Transverse colon (tissue), 4 donors: ENCODE measurements around the gene APLP2. TPM values are rescaled to one million over a fixed set of nuclear protein-coding genes. Genes with fewer than 3 reads are reported as not detected.
A peak's percentile ranks its signal among the peaks of the same experiment; 100 is the strongest.
"Not testable (repeated sequence)": the region's sequence is repeated elsewhere in the genome, so short reads cannot be mapped to it uniquely, and the experiment has no call there.

Experiments
- DNase-seq: peaks from one replicate; pipeline ENCODE4 v3.0.0-alpha.2; 2019
- H3K27ac ChIP-seq, 4 donors: fragments of 200-600 bp; sonication (generic); 2 replicates each; pipeline ENCODE4 v1.5.1; 2016 to 2018; ENCODE audit warnings: inconsistent platforms in 4 of 4
- H3K27me3 ChIP-seq: fragments of 200-600 bp; sonication (generic); 2 replicates; pipeline ENCODE4 v1.5.1; 2017; ENCODE audit warnings: inconsistent platforms
- H3K36me3 ChIP-seq, 4 donors: fragments of 200-600 bp; sonication (generic); 2 replicates each; pipeline ENCODE4 v1.5.1; 2017 to 2019; ENCODE audit warnings: inconsistent platforms in 4 of 4
- H3K4me1 ChIP-seq, 4 donors: fragments of 200-600 bp; sonication (generic); 2 replicates each; pipeline ENCODE4 v1.5.1; 2017 to 2020; ENCODE audit warnings: inconsistent platforms in 4 of 4
- H3K4me3 ChIP-seq, 4 donors: fragments of 200-600 bp; sonication (generic); 1 replicate in 1 of 4; 2 replicates in 3 of 4; pipeline versions ENCODE4 v1.5.1 to v1.6.1; 2017 to 2019; ENCODE audit warnings: inconsistent platforms in 4 of 4
- H3K9me3 ChIP-seq, 2 donors: fragments of 200-600 bp; sonication (generic); 2 replicates each; pipeline ENCODE4 v1.5.1; 2017 to 2019; ENCODE audit warnings: inconsistent platforms in 2 of 2
- EP300 ChIP-seq: sonication (generic); formaldehyde crosslinking; IDR thresholded peaks from one replicate; pipeline ENCODE4 v1.6.1; 2017; ENCODE audit warnings: antibody characterized with exemption, low read depth
- POLR2A ChIP-seq: fragments of 450-650 bp; IDR thresholded peaks from one replicate; pipeline ENCODE4 v1.6.1; 2016; ENCODE audit warnings: antibody characterized with exemption, mild to moderate bottlenecking, moderate library complexity
- POLR2AphosphoS5 ChIP-seq, 3 donors: sonication (generic); formaldehyde crosslinking; IDR thresholded peaks; one replicate each; pipeline ENCODE4 v1.6.1; 2016; ENCODE audit warnings: antibody characterized with exemption in 3 of 3
- WGBS, 2 donors: methylation state at CpG; one replicate each; pipeline ENCODE4 v1.1.5; 2018; ENCODE audit warnings: low coverage in 1 of 2; 5-methylcytosine and 5-hydroxymethylcytosine counted together
- in situ Hi-C, 4 donors: fragments of 200-750 bp; cut with MboI; loops; one replicate each; pipeline versions ENCODE4 v1.15.0 to v1.15.1; 2017; ENCODE audit warnings: low sequenced_read_pairs in 3 of 4, low pct_ligation_motif_present in 1 of 4, low pct_unique_long_range_greater_than_20kb in 1 of 4
- intact Hi-C: fragments of 100-400 bp; cut with DNase I; formaldehyde crosslinking; loops from one replicate; pipeline ENCODE4 v1.15.1; 2023; ENCODE audit warnings: low total_unique reads
- total RNA-seq, 4 donors: library from RNA; depleted of rRNA; stranded (reverse); fragments of >200 nt; gene quantifications; one replicate each; pipeline ENCODE4 v1.1.0, GENCODE V29; 2016
- TF ChIP-seq, protein P1 (sequence below), 5 experiments: fragments of 200-600 bp in 3 of 5; fragments of 450-650 bp in 2 of 5; sonication (generic) in 3 of 5; IDR thresholded peaks; 1 replicate in 2 of 5; 2 replicates in 3 of 5; pipeline ENCODE4 v1.5.1; 2016 to 2017; ENCODE audit warnings: antibody characterized with exemption in 5 of 5, inconsistent platforms in 3 of 5, mild to moderate bottlenecking in 2 of 5, moderate library complexity in 1 of 5

APLP2 gene
- total RNA-seq, 4 donors from 2014 or later = 191 to 618 (median 396) TPM

DNA sequence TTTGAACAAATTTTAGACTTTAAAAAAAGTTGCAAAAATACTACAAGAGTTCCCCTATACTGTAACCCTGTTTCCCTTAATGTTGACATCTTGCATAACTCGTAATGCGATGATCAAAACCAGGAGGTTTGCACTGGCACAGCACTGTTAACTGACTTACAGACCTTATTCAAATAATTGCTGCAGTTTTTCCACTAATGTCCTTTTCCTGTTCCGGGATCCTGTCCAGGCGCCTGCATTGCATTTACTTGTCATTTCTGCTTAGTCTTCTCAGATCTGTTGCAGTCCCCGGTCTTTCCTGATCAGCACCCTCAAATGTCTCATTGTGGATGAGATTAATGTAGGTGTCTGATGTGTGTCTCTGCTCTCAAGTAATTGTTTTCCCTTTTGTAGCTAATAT, 32.0 kb downstream of the APLP2 start:
- intact Hi-C loops = no loop called here

DNA sequence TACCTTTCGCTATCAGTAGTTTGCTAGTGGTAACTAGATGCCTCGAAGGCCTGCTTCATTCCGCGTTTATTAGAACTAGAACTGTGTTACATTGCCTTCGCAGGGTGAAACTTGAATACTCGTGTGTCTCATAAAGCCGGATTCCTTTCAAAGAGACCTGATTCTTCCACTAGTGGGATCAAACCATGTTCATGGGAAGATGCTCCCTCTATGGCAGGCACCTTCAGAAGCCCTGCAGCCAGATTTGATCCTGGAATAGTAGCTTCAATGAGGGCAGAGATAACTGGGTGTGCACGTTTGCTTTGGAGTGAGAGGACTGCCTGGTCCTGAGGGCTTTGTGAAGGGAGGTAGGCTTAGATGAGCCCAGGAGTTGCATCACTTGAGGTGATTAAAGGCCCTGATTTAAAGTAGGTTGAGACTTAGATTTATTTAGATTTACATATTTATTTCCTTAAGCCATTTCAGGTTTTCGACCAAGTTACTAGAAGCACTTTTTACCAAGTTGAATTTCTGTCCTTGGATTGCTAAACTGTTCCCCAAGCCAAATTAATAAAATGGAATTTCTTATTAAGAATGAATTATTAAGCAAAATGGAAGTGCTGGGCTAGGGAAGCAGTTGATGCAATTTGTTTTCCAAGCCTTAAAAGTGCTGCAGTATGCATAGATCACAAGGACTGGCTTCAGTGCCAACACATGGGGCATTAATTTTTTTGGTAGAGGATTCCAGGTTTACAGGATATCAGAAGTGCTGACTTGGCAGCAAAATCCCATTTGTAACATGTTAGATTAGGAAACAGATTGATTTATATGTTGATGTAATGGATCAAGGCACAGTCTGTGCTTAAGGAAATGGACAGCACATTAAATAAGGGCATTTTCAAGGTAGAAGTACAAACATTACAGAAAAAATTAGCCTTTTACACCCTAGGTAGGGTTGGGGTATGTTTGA, 32.9 kb downstream of the APLP2 start:
- TF ChIP-seq, protein P1, sequence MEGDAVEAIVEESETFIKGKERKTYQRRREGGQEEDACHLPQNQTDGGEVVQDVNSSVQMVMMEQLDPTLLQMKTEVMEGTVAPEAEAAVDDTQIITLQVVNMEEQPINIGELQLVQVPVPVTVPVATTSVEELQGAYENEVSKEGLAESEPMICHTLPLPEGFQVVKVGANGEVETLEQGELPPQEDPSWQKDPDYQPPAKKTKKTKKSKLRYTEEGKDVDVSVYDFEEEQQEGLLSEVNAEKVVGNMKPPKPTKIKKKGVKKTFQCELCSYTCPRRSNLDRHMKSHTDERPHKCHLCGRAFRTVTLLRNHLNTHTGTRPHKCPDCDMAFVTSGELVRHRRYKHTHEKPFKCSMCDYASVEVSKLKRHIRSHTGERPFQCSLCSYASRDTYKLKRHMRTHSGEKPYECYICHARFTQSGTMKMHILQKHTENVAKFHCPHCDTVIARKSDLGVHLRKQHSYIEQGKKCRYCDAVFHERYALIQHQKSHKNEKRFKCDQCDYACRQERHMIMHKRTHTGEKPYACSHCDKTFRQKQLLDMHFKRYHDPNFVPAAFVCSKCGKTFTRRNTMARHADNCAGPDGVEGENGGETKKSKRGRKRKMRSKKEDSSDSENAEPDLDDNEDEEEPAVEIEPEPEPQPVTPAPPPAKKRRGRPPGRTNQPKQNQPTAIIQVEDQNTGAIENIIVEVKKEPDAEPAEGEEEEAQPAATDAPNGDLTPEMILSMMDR (IDR thresholded peaks at IDR 0.05) = no peak
- TF ChIP-seq POLR2AphosphoS5 (IDR thresholded peaks at IDR 0.05) (no peak), POLR2A (no peak), EP300 (no peak)
- Histone ChIP-seq H3K4me3 (no peak overlapping the region), H3K36me3 (no peaks in the 10 kb centered on the region), H3K27ac (peak overlapping the region in 1 of 4 donors; percentile 3), H3K9me3 (no peaks in the 10 kb centered on the region), H3K27me3 (no peaks in the 10 kb centered on the region), H3K4me1 (peaks cover 5 to 32% (median 10%) of the 10 kb centered on the region in 4 donors)
- no peak for DNase-seq
- in situ Hi-C loops (no loop called here), intact Hi-C loops (no loop called here)
- WGBS, 2 donors = 90 to 91% methylated on average over 6 to 9 of the region's 9 CpGs

More for the DNA sequence above, 32.0 kb downstream of the APLP2 start:
- DNase-seq = no peak
- in situ Hi-C loops = no loop called here
- no peak overlapping the region for H3K27ac ChIP-seq
- H3K4me3 ChIP-seq = no peak overlapping the region
- H3K27me3 ChIP-seq = no peaks in the 10 kb centered on the region
- no peak for TF ChIP-seq EP300
- TF ChIP-seq, protein P1 (IDR thresholded peaks at IDR 0.05) = no peak
- no peak for TF ChIP-seq POLR2A
- TF ChIP-seq POLR2AphosphoS5 (IDR thresholded peaks at IDR 0.05) = no peak
- H3K36me3 ChIP-seq = no peaks in the 10 kb centered on the region
- H3K9me3 ChIP-seq = no peaks in the 10 kb centered on the region
- H3K4me1 ChIP-seq = peaks cover 5 to 32% (median 10%) of the 10 kb centered on the region in 4 donors
- 80 to 89% methylated on average over 3 to 5 of the region's 5 CpGs for WGBS, 2 donors

DNA sequence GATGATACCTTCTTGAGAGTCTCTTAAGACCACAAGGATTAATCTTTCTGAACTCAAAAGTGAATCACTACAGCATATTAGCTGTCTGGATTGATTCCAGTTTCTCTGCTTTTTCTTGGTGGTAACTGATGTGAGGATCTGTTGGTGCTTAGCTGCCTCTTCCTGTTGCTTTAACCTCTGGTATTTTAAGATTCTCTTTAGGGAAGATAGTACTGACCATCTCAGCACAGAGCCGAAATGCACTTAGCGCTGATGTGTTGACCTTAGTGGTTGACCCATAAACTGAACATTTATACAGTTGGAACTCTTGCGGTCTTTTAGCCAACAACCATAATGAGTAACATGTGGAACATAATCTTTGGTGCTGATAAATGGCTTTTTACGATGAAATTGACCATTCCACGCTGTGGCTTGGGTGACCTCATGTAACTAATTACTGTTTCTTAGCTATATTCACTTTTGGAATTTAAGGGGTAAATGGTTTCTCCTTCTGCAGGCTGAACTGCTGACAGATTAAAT, 33.7 kb downstream of the APLP2 start:
- peak overlapping the region in 1 of 4 donors; percentile 3 for H3K27ac ChIP-seq
- intact Hi-C loops = no loop called here
- no peaks in the 10 kb centered on the region for H3K9me3 ChIP-seq
- in situ Hi-C loops = no loop called here
- WGBS, 2 donors = 66 to 73% methylated on average over 4 to 5 of the region's 5 CpGs
- no peak for DNase-seq
- TF ChIP-seq POLR2A (no peak), EP300 (no peak), POLR2AphosphoS5 (IDR thresholded peaks at IDR 0.05) (no peak)
- TF ChIP-seq, protein P1 (IDR thresholded peaks at IDR 0.05) = no peak
- no peak overlapping the region for H3K4me3 ChIP-seq
- H3K27me3 ChIP-seq = no peaks in the 10 kb centered on the region
- H3K36me3 ChIP-seq = no peaks in the 10 kb centered on the region
- H3K4me1 ChIP-seq = peaks cover 5 to 32% (median 10%) of the 10 kb centered on the region in 4 donors

DNA sequence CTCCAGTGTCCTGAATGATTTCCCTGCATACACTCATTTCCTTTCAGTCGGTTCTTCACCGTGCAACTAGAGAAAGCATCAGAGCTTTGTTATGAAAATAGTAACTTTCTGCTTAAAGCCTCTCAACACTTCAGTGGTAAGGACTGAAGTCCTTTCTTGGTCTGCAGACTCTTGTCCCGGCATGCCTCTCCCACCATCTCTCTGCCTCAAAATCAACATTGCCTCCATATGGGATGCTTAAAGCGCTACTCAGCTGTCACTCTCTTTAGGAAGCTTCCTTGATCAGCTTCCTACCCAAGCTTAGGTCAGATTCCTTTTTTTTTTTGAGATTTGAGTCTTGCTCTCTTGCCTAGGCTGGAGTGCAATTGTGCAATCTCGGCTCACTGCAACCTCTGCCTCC, 36.7 kb downstream of the APLP2 start:
- peaks cover 5 to 23% (median 10%) of the 10 kb centered on the region in 4 donors for H3K4me1 ChIP-seq
- peaks cover 0 to 9% (median 0%) of the 10 kb centered on the region in 4 donors for H3K36me3 ChIP-seq
- WGBS, 2 donors = 83 to 94% methylated on average over 5 of the region's 5 CpGs
- H3K9me3 ChIP-seq = no peaks in the 10 kb centered on the region
- no peak overlapping the region for H3K4me3 ChIP-seq
- TF ChIP-seq POLR2A (no peak), POLR2AphosphoS5 (IDR thresholded peaks at IDR 0.05) (no peak), EP300 (no peak)
- TF ChIP-seq, protein P1 (IDR thresholded peaks at IDR 0.05) = no peak
- no peak for DNase-seq
- in situ Hi-C loops (no loop called here), intact Hi-C loops (no loop called here)
- H3K27me3 ChIP-seq = no peaks in the 10 kb centered on the region
- no peak overlapping the region for H3K27ac ChIP-seq

DNA sequence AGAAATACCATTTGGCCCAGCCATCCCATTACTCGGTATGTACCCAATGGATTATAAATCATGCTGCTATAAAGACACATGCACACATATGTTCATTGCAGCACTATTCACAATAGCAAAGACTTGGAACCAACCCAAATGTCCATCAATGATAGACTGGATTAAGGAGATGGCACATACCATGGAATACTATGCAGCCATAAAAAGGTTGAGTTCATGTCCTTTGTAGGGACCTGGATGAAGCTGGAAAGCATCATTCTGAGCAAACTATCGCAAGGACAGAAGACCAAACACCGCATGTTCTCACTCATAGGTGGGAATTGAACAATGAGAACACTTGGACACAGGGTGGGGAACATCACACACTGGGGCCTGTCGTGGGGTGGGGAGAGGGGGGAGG, 39.0 kb downstream of the APLP2 start:
- H3K9me3 ChIP-seq, H3K4me3 ChIP-seq, H3K4me1 ChIP-seq, intact Hi-C loops, H3K27me3 ChIP-seq, in situ Hi-C loops, H3K36me3 ChIP-seq, H3K27ac ChIP-seq, DNase-seq: not testable (repeated sequence)
- 96 to 100% methylated on average over 2 to 4 of the region's 4 CpGs for WGBS, 2 donors
